Activated CD4-positive, alpha-beta T cell treated with anti-CD3 and anti-CD28 coated beads for 36 hours (primary cell): Measurements from ENCODE around the gene S100A13. TPM values are rescaled to one million over a fixed set of nuclear protein-coding genes. Genes with fewer than 3 reads are reported as not detected.
A peak's percentile ranks its signal among the peaks of the same experiment; 100 is the strongest.
"Not testable (repeated sequence)": the region's sequence is repeated elsewhere in the genome, so short reads cannot be mapped to it uniquely, and the experiment has no call there.

Experiments
- ATAC-seq: fragments of 200-7000 bp; cut with Tn5 transposase; one replicate; pipeline ENCODE4 v1.10.0; 2021; ENCODE audit warnings: mild to moderate bottlenecking, moderate library complexity
- CTCF ChIA-PET: fragments of 350-600 bp; sonication (Branson Sonifier 250); formaldehyde crosslinking; loops from one replicate; lab custom pipeline; 2021; ENCODE audit warnings: antibody characterized with exemption; lab: Charles Lee
- POLR2A ChIA-PET: fragments of 350-600 bp; sonication (Branson Sonifier 250); formaldehyde crosslinking; loops from one replicate; lab custom pipeline; 2021; ENCODE audit warnings: antibody characterized with exemption, inconsistent platforms; lab: Charles Lee
- DNase-seq: peaks from one replicate; pipeline ENCODE4 v3.0.0-alpha.2; 2020
- H3K27ac Mint-ChIP-seq: one replicate; pipeline ENCODE4 v1.8.0; 2021; ENCODE audit warnings: mixed read lengths
- H3K27me3 Mint-ChIP-seq: one replicate; pipeline ENCODE4 v1.8.0; 2021; ENCODE audit warnings: mixed read lengths
- H3K36me3 Mint-ChIP-seq: one replicate; pipeline ENCODE4 v1.8.0; 2021; ENCODE audit warnings: low read depth, mixed read lengths
- H3K4me1 Mint-ChIP-seq: one replicate; pipeline ENCODE4 v1.8.0; 2021; ENCODE audit warnings: mixed read lengths
- H3K4me3 Mint-ChIP-seq: one replicate; pipeline ENCODE4 v1.8.0; 2021; ENCODE audit warnings: mild to moderate bottlenecking, moderate library complexity, mixed read lengths
- H3K9me3 Mint-ChIP-seq: one replicate; pipeline ENCODE4 v1.8.0; 2021; ENCODE audit warnings: low read depth, mixed read lengths
- intact Hi-C, 2 experiments: fragments of 100-400 bp; cut with DNase I in 1 of 2; cut with micrococcal nuclease in 1 of 2; formaldehyde crosslinking; loops; one replicate each; pipeline versions ENCODE4 v1.14.2 to v1.15.1; 2022 to 2024; cut with DNase I, micrococcal nuclease
- total RNA-seq, 2 experiments: library from RNA; stranded (reverse); gene quantifications; one replicate each; pipeline ENCODE4 v1.2.3, GENCODE V29; 2021

S100A13 gene
- total RNA-seq, 2 experiments from 2014 or later, result 5.4 TPM

- H3K9me3 Mint-ChIP-seq, result no peaks in the 10 kb centered on the region
- ChIA-PET POLR2A (no interaction called here), CTCF (interaction anchor here (0.6 to 2.6 kb wide), 5 partner anchors 8 to 96 kb away, joined by 3 to 11 read pairs (median 5); no protein-coding TSS in a partner anchor)
- no peaks in the 10 kb centered on the region for H3K27me3 Mint-ChIP-seq
- intact Hi-C loops, result loop anchor here in 1 of 2 experiments (10.0 kb wide), 1 partner anchor 253 kb away; the partner anchor contains the start of gene S100A9
- no peaks in the 10 kb centered on the region for H3K36me3 Mint-ChIP-seq
- no peak for ATAC-seq
- no peak overlapping the region for H3K27ac Mint-ChIP-seq
- no peak for DNase-seq
- H3K4me1 Mint-ChIP-seq, result peaks cover 4% of the 10 kb centered on the region
- no peak overlapping the region for H3K4me3 Mint-ChIP-seq
Measured at GRCh38 chr1:153607381-153607780, 19.9 kb downstream of the S100A13 start.

- no peak overlapping the region for H3K27ac Mint-ChIP-seq
- H3K4me3 Mint-ChIP-seq, result no peak overlapping the region
- H3K27me3 Mint-ChIP-seq, result no peaks in the 10 kb centered on the region
- ATAC-seq (no peak), DNase-seq (no peak)
- no peaks in the 10 kb centered on the region for H3K9me3 Mint-ChIP-seq
- ChIA-PET POLR2A (no interaction called here), CTCF (interaction anchor here (1.6 to 2.6 kb wide), 3 partner anchors 8 to 95 kb away, joined by 5 to 11 read pairs (median 9); no protein-coding TSS in a partner anchor)
- no peaks in the 10 kb centered on the region for H3K36me3 Mint-ChIP-seq
- peaks cover 5% of the 10 kb centered on the region for H3K4me1 Mint-ChIP-seq
- intact Hi-C loops, result loop anchor here in 1 of 2 experiments (10.0 kb wide), 1 partner anchor 251 kb away; the partner anchor contains the start of gene S100A9
Measured at GRCh38 chr1:153606194-153606593, 21.1 kb downstream of the S100A13 start.

- ChIA-PET POLR2A (no interaction called here), CTCF (interaction anchor here (1.7 kb wide), 1 partner anchor 20 kb away, joined by 5 read pairs; no protein-coding TSS in a partner anchor)
- H3K27ac Mint-ChIP-seq, result no peak overlapping the region
- no peak overlapping the region for H3K4me3 Mint-ChIP-seq
- no peaks in the 10 kb centered on the region for H3K36me3 Mint-ChIP-seq
- H3K27me3 Mint-ChIP-seq, result no peaks in the 10 kb centered on the region
- no peak for DNase-seq
- peaks cover 13% of the 10 kb centered on the region for H3K4me1 Mint-ChIP-seq
- H3K9me3 Mint-ChIP-seq, result no peaks in the 10 kb centered on the region
- ATAC-seq, result no peak
- intact Hi-C loops, result loop anchor here in 1 of 2 experiments (10.0 kb wide), 1 partner anchor 248 kb away; the partner anchor contains the start of gene S100A9
Measured at GRCh38 chr1:153602749-153603148, 24.6 kb downstream of the S100A13 start.

GRCh38 chr1:153599847-153600246 is 27.5 kb downstream of the S100A13 start:
- intact Hi-C loops, result loop anchor here in 1 of 2 experiments (10.0 kb wide), 1 partner anchor 245 kb away; the partner anchor contains the start of gene S100A9
- H3K27me3 Mint-ChIP-seq, result no peaks in the 10 kb centered on the region
- POLR2A ChIA-PET, result no interaction called here

GRCh38 chr1:153598309-153599172 is 28.8 kb downstream of the S100A13 start:
- Mint-ChIP-seq H3K27ac (peak overlapping the region; percentile 59), H3K27me3 (no peaks in the 10 kb centered on the region), H3K4me3 (no peak overlapping the region), H3K9me3 (no peaks in the 10 kb centered on the region), H3K36me3 (no peaks in the 10 kb centered on the region), H3K4me1 (peaks cover 22% of the 10 kb centered on the region)
- ChIA-PET CTCF (interaction anchor here (0.6 to 1.5 kb wide), 10 partner anchors 9 to 1603 kb away, joined by 3 to 7 read pairs (median 3); no protein-coding TSS in a partner anchor), POLR2A (no interaction called here)
- intact Hi-C loops, result no loop called here
- peak; percentile 32 for DNase-seq
- peak; percentile 72 for ATAC-seq

More at GRCh38 chr1:153599847-153600246, 27.5 kb downstream of the S100A13 start:
- Mint-ChIP-seq H3K4me1 (peaks cover 22% of the 10 kb centered on the region), H3K36me3 (no peaks in the 10 kb centered on the region), H3K9me3 (no peaks in the 10 kb centered on the region), H3K27ac (no peak overlapping the region), H3K4me3 (no peak overlapping the region)
- ATAC-seq, result no peak
- DNase-seq, result no peak
- CTCF ChIA-PET, result no interaction called here

GRCh38 chr1:153597206-153597605 is 30.1 kb downstream of the S100A13 start:
- no peaks in the 10 kb centered on the region for H3K9me3 Mint-ChIP-seq
- no peaks in the 10 kb centered on the region for H3K36me3 Mint-ChIP-seq
- peak; percentile 98 for ATAC-seq
- H3K27me3 Mint-ChIP-seq, result no peaks in the 10 kb centered on the region
- ChIA-PET CTCF (interaction anchor here (0.7 to 1.5 kb wide), 4 partner anchors 10 to 95 kb away, joined by 3 to 5 read pairs (median 3); no protein-coding TSS in a partner anchor), POLR2A (no interaction called here)
- intact Hi-C loops, result loop anchor here in 1 of 2 experiments (1.0 kb wide), 1 partner anchor 24 kb away; no protein-coding TSS in a partner anchor
- peak; percentile 51 for DNase-seq
- peak overlapping the region; percentile 63 for H3K27ac Mint-ChIP-seq
- peaks cover 17% of the 10 kb centered on the region for H3K4me1 Mint-ChIP-seq
- H3K4me3 Mint-ChIP-seq, result no peak overlapping the region

GRCh38 chr1:153592748-153593147 is 34.6 kb downstream of the S100A13 start:
- POLR2A ChIA-PET, result no interaction called here

GRCh38 chr1:153588482-153588881 is 38.8 kb downstream of the S100A13 start:
- Mint-ChIP-seq H3K4me1 (no peaks in the 10 kb centered on the region), H3K36me3 (no peaks in the 10 kb centered on the region), H3K27me3 (peaks cover 9% of the 10 kb centered on the region), H3K4me3 (no peak overlapping the region), H3K27ac (no peak overlapping the region), H3K9me3 (no peaks in the 10 kb centered on the region)
- intact Hi-C loops, result no loop called here
- ChIA-PET POLR2A (no interaction called here), CTCF (interaction anchor here (0.7 kb wide), 1 partner anchor 106 kb away, joined by 3 read pairs; no protein-coding TSS in a partner anchor)
- ATAC-seq (no peak), DNase-seq (no peak)

More at GRCh38 chr1:153592748-153593147, 34.6 kb downstream of the S100A13 start:
- intact Hi-C loops, result no loop called here
- H3K27me3 Mint-ChIP-seq, result no peaks in the 10 kb centered on the region
- DNase-seq, result no peak
- H3K27ac Mint-ChIP-seq, result no peak overlapping the region
- no peak overlapping the region for H3K4me3 Mint-ChIP-seq
- H3K4me1 Mint-ChIP-seq, result peaks cover 9% of the 10 kb centered on the region
- no peak for ATAC-seq
- H3K36me3 Mint-ChIP-seq, result no peaks in the 10 kb centered on the region
- CTCF ChIA-PET, result interaction anchor here (1.1 to 1.4 kb wide), 5 partner anchors 11 to 90 kb away, joined by 3 to 6 read pairs (median 5); no protein-coding TSS in a partner anchor
- H3K9me3 Mint-ChIP-seq, result no peaks in the 10 kb centered on the region

- CTCF ChIA-PET, result interaction anchor here (0.7 kb wide), 1 partner anchor 106 kb away, joined by 3 read pairs; no protein-coding TSS in a partner anchor
- H3K4me3 Mint-ChIP-seq, DNase-seq, H3K27me3 Mint-ChIP-seq, H3K36me3 Mint-ChIP-seq, intact Hi-C loops, H3K27ac Mint-ChIP-seq, H3K9me3 Mint-ChIP-seq, POLR2A ChIA-PET, H3K4me1 Mint-ChIP-seq, ATAC-seq: not testable (repeated sequence)
Measured at GRCh38 chr1:153588033-153588432, 39.3 kb downstream of the S100A13 start.

GRCh38 chr1:153587314-153587713 is 40.0 kb downstream of the S100A13 start:
- intact Hi-C loops, result no loop called here
- no peak for ATAC-seq
- peaks cover 9% of the 10 kb centered on the region for H3K27me3 Mint-ChIP-seq
- no peaks in the 10 kb centered on the region for H3K4me1 Mint-ChIP-seq
- no peak overlapping the region for H3K27ac Mint-ChIP-seq
- CTCF ChIA-PET, result interaction anchor here (0.7 to 1.6 kb wide), 3 partner anchors 20 to 53 kb away, joined by 3 to 4 read pairs (median 3); no protein-coding TSS in a partner anchor
- no peaks in the 10 kb centered on the region for H3K36me3 Mint-ChIP-seq
- no peaks in the 10 kb centered on the region for H3K9me3 Mint-ChIP-seq
- no peak overlapping the region for H3K4me3 Mint-ChIP-seq
- POLR2A ChIA-PET, result no interaction called here
- DNase-seq, result no peak

- H3K4me3 Mint-ChIP-seq, result no peak overlapping the region
- ChIA-PET CTCF (interaction anchor here (1.1 to 1.6 kb wide), 3 partner anchors 16 to 52 kb away, joined by 3 to 4 read pairs (median 3); no protein-coding TSS in a partner anchor), POLR2A (no interaction called here)
- DNase-seq (no peak), ATAC-seq (no peak)
- intact Hi-C loops, result no loop called here
- no peaks in the 10 kb centered on the region for H3K36me3 Mint-ChIP-seq
- no peak overlapping the region for H3K27ac Mint-ChIP-seq
- H3K27me3 Mint-ChIP-seq, result peaks cover 9% of the 10 kb centered on the region
- H3K9me3 Mint-ChIP-seq, result no peaks in the 10 kb centered on the region
- H3K4me1 Mint-ChIP-seq, result no peaks in the 10 kb centered on the region
Measured at GRCh38 chr1:153586347-153586746, 41.0 kb downstream of the S100A13 start.
